ENCODE results near the gene ABHD8.

GRCh38 chr19:17329366-17330261 lies 26.4 kb upstream of the ABHD8 start:
- TF ChIP-seq REST (IDR thresholded peaks at IDR 0.05; ENCODE audit: low read depth): no peak
- no peak for TF ChIP-seq NFIC (IDR thresholded peaks at IDR 0.05)
- no peak for TF ChIP-seq MAX (IDR thresholded peaks at IDR 0.05)
- TF ChIP-seq CEBPB (IDR thresholded peaks at IDR 0.05): no peak
- no peak for TF ChIP-seq EP300 (IDR thresholded peaks at IDR 0.05; ENCODE audit: borderline replicate concordance)
